IMR-90 (cell line): Measurements from ENCODE around the gene ABCC8. TPM values are rescaled to one million over a fixed set of nuclear protein-coding genes. Genes with fewer than 3 reads are reported as not detected.

ENCODE experiments used
- ATAC-seq: fragments of 200-7000 bp; cut with Tn5 transposase; 2 replicates; pipeline ENCODE4 v1.9.1; 2020; ENCODE audit warnings: low read depth, mild to moderate bottlenecking, moderate library complexity
- BruUV-seq: library from RNA; stranded (reverse); fragments of 400-500 nt; replicated peaks from 2 replicates; lab custom pipeline; 2021; lab: Mats Ljungman, UMichigan
- CTCF ChIA-PET: fragments of 300-600 bp; formaldehyde crosslinking; extraction: SDS; loops from one replicate; lab custom pipeline; 2021; ENCODE audit warnings: antibody characterized with exemption; lab: Yijun Ruan, JAX
- POLR2A ChIA-PET: fragments of 300-600 bp; sonication (Branson Sonifier 250); formaldehyde crosslinking; loops from one replicate; lab custom pipeline; 2022; ENCODE audit warnings: antibody characterized with exemption; ENCODE audit not compliant: unreplicated experiment; lab: Charles Lee
- DNase-seq: peaks from one replicate; pipeline ENCODE4 v3.0.0; 2013
- H2AFZ ChIP-seq: replicated peaks from 2 replicates; pipeline ENCODE3; 2013; ENCODE audit warnings: low read length, mild to moderate bottlenecking; ENCODE audit not compliant: poor library complexity
- H2AK5ac ChIP-seq: 2 replicates; pipeline ENCODE4 v1.6.1; 2013; ENCODE audit warnings: low read depth, low read length, inconsistent platforms
- H2AK9ac ChIP-seq: replicated peaks from 2 replicates; pipeline ENCODE3; 2013; ENCODE audit warnings: mild to moderate bottlenecking, low read depth, low read length, moderate library complexity; ENCODE audit not compliant: poor library complexity
- H2BK120ac ChIP-seq: 2 replicates; pipeline ENCODE4 v1.6.1; 2013; ENCODE audit warnings: low read depth, low read length, inconsistent platforms
- H2BK15ac ChIP-seq: 3 replicates; pipeline ENCODE4 v1.6.1; 2013; ENCODE audit warnings: low read depth, low read length, inconsistent platforms
- H2BK20ac ChIP-seq: 2 replicates; pipeline ENCODE4 v1.6.1; 2013; ENCODE audit warnings: low read depth, mild to moderate bottlenecking, inconsistent platforms, low read length, moderate library complexity
- H2BK5ac ChIP-seq: 2 replicates; pipeline ENCODE4 v1.6.1; 2013; ENCODE audit warnings: mild to moderate bottlenecking, low read depth, low read length, inconsistent platforms; ENCODE audit not compliant: poor library complexity, severe bottlenecking
- H3K14ac ChIP-seq: replicated peaks from 2 replicates; pipeline ENCODE4 v1.6.1; 2013; ENCODE audit warnings: low read depth, low read length, inconsistent platforms
- H3K18ac ChIP-seq: 2 replicates; pipeline ENCODE4 v1.6.1; 2013; ENCODE audit warnings: low read depth, low read length, control low read depth
- H3K23ac ChIP-seq: 2 replicates; pipeline ENCODE4 v1.6.1; 2013; ENCODE audit warnings: low read depth, low read length, inconsistent platforms
- H3K27ac ChIP-seq: 2 replicates; pipeline ENCODE4 v1.5.1; 2013; ENCODE audit warnings: mild to moderate bottlenecking, control low read depth, low read length; ENCODE audit not compliant: insufficient read depth
- H3K27me3 ChIP-seq: 2 replicates; pipeline ENCODE4 v1.6.1; 2013; ENCODE audit warnings: low read length; ENCODE audit not compliant: control insufficient read depth, insufficient read depth
- H3K36me3 ChIP-seq: 2 replicates; pipeline ENCODE4 v1.6.1; 2013; ENCODE audit warnings: low read length, mixed read lengths; ENCODE audit not compliant: control insufficient read depth, insufficient read depth
- H3K4ac ChIP-seq: 2 replicates; pipeline ENCODE4 v1.6.1; 2013; ENCODE audit warnings: low read depth, low read length, inconsistent platforms
- H3K4me1 ChIP-seq: 2 replicates; pipeline ENCODE4 v1.6.1; 2013; ENCODE audit warnings: low read length, mixed read lengths; ENCODE audit not compliant: control insufficient read depth, insufficient read depth
- H3K4me2 ChIP-seq: 2 replicates; pipeline ENCODE4 v1.6.1; 2013; ENCODE audit warnings: low read depth, mild to moderate bottlenecking, control low read depth, low read length, moderate library complexity
- H3K4me3 ChIP-seq: 2 replicates; pipeline ENCODE4 v1.5.1; 2013; ENCODE audit warnings: low read depth, mild to moderate bottlenecking, control low read depth, low read length, moderate library complexity; ENCODE audit not compliant: insufficient read depth
- H3K56ac ChIP-seq: 2 replicates; pipeline ENCODE4 v1.6.1; 2013; ENCODE audit warnings: low read length, inconsistent platforms; ENCODE audit not compliant: insufficient read depth; ENCODE audit errors: extremely low read depth
- H3K79me1 ChIP-seq, 2 experiments: 2 replicates each; pipeline ENCODE4 v1.6.1; 2013; ENCODE audit warnings: low read length in 2 of 2, inconsistent platforms in 1 of 2, low read depth in 1 of 2
- H3K9ac ChIP-seq: 2 replicates; pipeline ENCODE4 v1.6.1; 2013; ENCODE audit warnings: low read depth, low read length, control low read depth
- H3K9me1 ChIP-seq: 2 replicates; pipeline ENCODE4 v1.6.1; 2013; ENCODE audit warnings: low read length, inconsistent platforms; ENCODE audit not compliant: insufficient read depth
- H3K9me3 ChIP-seq: 2 replicates; pipeline ENCODE4 v1.6.1; 2013; ENCODE audit warnings: low read length; ENCODE audit not compliant: control insufficient read depth, insufficient read depth
- H4K20me1 ChIP-seq: 2 replicates; pipeline ENCODE4 v1.6.1; 2013; ENCODE audit warnings: low read length, inconsistent platforms; ENCODE audit not compliant: insufficient read depth
- H4K5ac ChIP-seq: 2 replicates; pipeline ENCODE4 v1.6.1; 2013; ENCODE audit warnings: mild to moderate bottlenecking, low read depth, low read length, control low read depth
- H4K8ac ChIP-seq, 2 experiments: 2 replicates each; pipeline ENCODE4 v1.6.1; 2013; ENCODE audit warnings: low read depth in 2 of 2, low read length in 2 of 2, control low read depth in 1 of 2, inconsistent platforms in 1 of 2
- H4K91ac ChIP-seq: 2 replicates; pipeline ENCODE4 v1.6.1; 2013; ENCODE audit warnings: low read depth, low read length, inconsistent platforms; ENCODE audit not compliant: insufficient read depth
- BHLHE40 ChIP-seq: fragments of 150-350 bp; IDR thresholded peaks from 2 replicates; pipeline ENCODE4 v1.6.1; 2016; ENCODE audit warnings: mild to moderate bottlenecking, low read depth, low read length
- CEBPB ChIP-seq: IDR thresholded peaks from 2 replicates; pipeline ENCODE4 v1.6.1; 2012; ENCODE audit warnings: low read depth, low read length, improper control_type of control experiment
- CHD1 ChIP-seq: IDR thresholded peaks from 2 replicates; pipeline ENCODE4 v1.6.1; 2012; ENCODE audit warnings: low read depth, low read length, improper control_type of control experiment
- CTCF ChIP-seq: conservative IDR thresholded peaks from 2 replicates; pipeline ENCODE4 v1.5.1; 2012; ENCODE audit warnings: mild to moderate bottlenecking, low read depth, low read length, improper control_type of control experiment
- ELK1 ChIP-seq: fragments of 150-350 bp; IDR thresholded peaks from 2 replicates; pipeline ENCODE4 v1.6.1; 2016; ENCODE audit warnings: low read depth, mild to moderate bottlenecking, low read length, moderate library complexity, borderline replicate concordance
- FOS ChIP-seq: fragments of 150-350 bp; IDR thresholded peaks from 2 replicates; pipeline ENCODE4 v1.6.1; 2016; ENCODE audit warnings: low read depth, low read length
- MAFK ChIP-seq: IDR thresholded peaks from 2 replicates; pipeline ENCODE4 v1.6.1; 2012; ENCODE audit warnings: low read depth, low read length, improper control_type of control experiment
- MAZ ChIP-seq: IDR thresholded peaks from 2 replicates; pipeline ENCODE4 v1.6.1; 2012; ENCODE audit warnings: low read depth, mild to moderate bottlenecking, low read length, improper control_type of control experiment, moderate library complexity, borderline replicate concordance
- MXI1 ChIP-seq: IDR thresholded peaks from 2 replicates; pipeline ENCODE4 v1.6.1; 2012; ENCODE audit warnings: low read depth, mild to moderate bottlenecking, low read length, moderate library complexity, borderline replicate concordance
- NFE2L2 ChIP-seq: fragments of 150-350 bp; IDR thresholded peaks from 2 replicates; pipeline ENCODE4 v1.6.1; 2016; ENCODE audit warnings: low read depth, mild to moderate bottlenecking, low read length
- POLR2A ChIP-seq: IDR thresholded peaks from 2 replicates; pipeline ENCODE4 v1.6.1; 2012; ENCODE audit warnings: mild to moderate bottlenecking, low read depth, low read length
- RAD21 ChIP-seq: IDR thresholded peaks from 2 replicates; pipeline ENCODE4 v1.6.1; 2012; ENCODE audit warnings: low read length, improper control_type of control experiment
- RCOR1 ChIP-seq: IDR thresholded peaks from 2 replicates; pipeline ENCODE4 v1.6.1; 2012; ENCODE audit warnings: mild to moderate bottlenecking, low read length, improper control_type of control experiment; ENCODE audit not compliant: insufficient replicate concordance
- RFX5 ChIP-seq: IDR thresholded peaks from 2 replicates; pipeline ENCODE4 v1.8.0; 2012; ENCODE audit warnings: low read depth, mild to moderate bottlenecking, low read length, moderate library complexity
- SMC3 ChIP-seq: fragments of 150-350 bp; IDR thresholded peaks from 2 replicates; pipeline ENCODE4 v1.6.1; 2016; ENCODE audit warnings: low read depth, mild to moderate bottlenecking, antibody characterized with exemption, low read length, moderate library complexity
- USF2 ChIP-seq: fragments of 150-350 bp; IDR thresholded peaks from 2 replicates; pipeline ENCODE4 v1.6.1; 2017; ENCODE audit warnings: mild to moderate bottlenecking, antibody characterized with exemption, low read length, low read depth
- WGBS, 2 experiments: methylation state at CpG; one replicate each; pipeline versions ENCODE4 v1.1.5 to v1.1.7; 2013; ENCODE audit warnings: missing lambda C conversion rate in 2 of 2; ENCODE audit not compliant: insufficient read length in 1 of 2; ENCODE audit errors: extremely low coverage in 2 of 2; 5-methylcytosine and 5-hydroxymethylcytosine counted together
- dilution Hi-C: fragments of 300-500 bp; cut with HindIII; formaldehyde crosslinking; loops from one replicate; pipeline ENCODE4 v1.14.3; 2018; ENCODE audit warnings: low sequenced_read_pairs; ENCODE audit not compliant: unreplicated experiment
- in situ Hi-C: fragments of 300-500 bp; cut with MboI; formaldehyde crosslinking; loops from 3 replicates; pipeline ENCODE4 v1.14.3; 2019; ENCODE audit warnings: low sequenced_read_pairs, inconsistent platforms, mixed read lengths
- intact Hi-C: fragments of 100-400 bp; cut with micrococcal nuclease; formaldehyde crosslinking; loops from 2 replicates; pipeline ENCODE4 v1.10.0; 2022
- polyA plus RNA-seq, 3 experiments: library from polyadenylated mRNA; depleted of rRNA; stranded (reverse); fragments of >200 nt; gene quantifications; 2 replicates each; pipeline ENCODE4 v1.2.3, GENCODE V29; 2012; ENCODE audit warnings: low replicate concordance in 1 of 3
- total RNA-seq: library from RNA; depleted of rRNA; stranded (reverse); fragments of >200 nt; gene quantifications from 2 replicates; pipeline ENCODE4 v1.2.3, GENCODE V29; 2012

The ABCC8 gene
- total and polyA plus RNA-seq, 2 of the 4 experiments (the other 2 are of a cell fraction) = not detected

GRCh38 chr11:17490232-17490631 lies 13.6 kb upstream of the ABCC8 start:
- BruUV-seq = no TSS peak
- CTCF ChIA-PET = no interaction called here

More at GRCh38 chr11:17490232-17490631, 13.6 kb upstream of the ABCC8 start:
- no peak for TF ChIP-seq RCOR1
- no peak for TF ChIP-seq POLR2A
- TF ChIP-seq MAFK = no peak
- TF ChIP-seq CHD1 = no peak
- no peak for TF ChIP-seq CTCF
- no peak for TF ChIP-seq ELK1
- no peak for TF ChIP-seq FOS
- TF ChIP-seq BHLHE40 = no peak
- TF ChIP-seq USF2 = no peak
- TF ChIP-seq SMC3 = no peak
- no peak for TF ChIP-seq MXI1
- no peak for TF ChIP-seq MAZ
- TF ChIP-seq CEBPB = no peak
- TF ChIP-seq RAD21 = no peak
- no peak for TF ChIP-seq NFE2L2
- no peak for TF ChIP-seq RFX5
- Histone ChIP-seq H2BK15ac (no peak overlapping the region), H3K9me1 (no peaks in the 10 kb centered on the region), H2AFZ (no peak overlapping the region), H3K23ac (no peak overlapping the region), H2BK5ac (no peak overlapping the region), H3K36me3 (no peaks in the 10 kb centered on the region), H3K4ac (no peak overlapping the region), H2AK9ac (no peak overlapping the region), H2AK5ac (no peak overlapping the region), H4K5ac (no peak overlapping the region), H3K4me1 (no peaks in the 10 kb centered on the region), H3K56ac (no peak overlapping the region), H3K9ac (no peak overlapping the region), H4K8ac (no peak overlapping the region), H3K79me1 (no peaks in the 10 kb centered on the region), H4K20me1 (no peaks in the 10 kb centered on the region), H3K4me2 (no peak overlapping the region), H2BK120ac (no peak overlapping the region), H3K27me3 (peaks cover 10% of the 10 kb centered on the region), H2BK20ac (no peak overlapping the region), H4K91ac (no peak overlapping the region), H3K14ac (no peak overlapping the region), H3K27ac (no peak overlapping the region), H3K18ac (no peak overlapping the region), H3K9me3 (no peaks in the 10 kb centered on the region), H3K4me3 (no peak overlapping the region)
- intact Hi-C loops (no loop called here), in situ Hi-C loops (no loop called here), dilution Hi-C loops (no loop called here)
- DNase-seq = no peak
- POLR2A ChIA-PET = no interaction called here
- ATAC-seq = no peak
- WGBS, 2 experiments = 83% methylated on average over 2 of the region's 6 CpGs; no CpG with 5 or more reads in 1 of the 2 experiments
